ENCODE results near the gene SLK.

DNA sequence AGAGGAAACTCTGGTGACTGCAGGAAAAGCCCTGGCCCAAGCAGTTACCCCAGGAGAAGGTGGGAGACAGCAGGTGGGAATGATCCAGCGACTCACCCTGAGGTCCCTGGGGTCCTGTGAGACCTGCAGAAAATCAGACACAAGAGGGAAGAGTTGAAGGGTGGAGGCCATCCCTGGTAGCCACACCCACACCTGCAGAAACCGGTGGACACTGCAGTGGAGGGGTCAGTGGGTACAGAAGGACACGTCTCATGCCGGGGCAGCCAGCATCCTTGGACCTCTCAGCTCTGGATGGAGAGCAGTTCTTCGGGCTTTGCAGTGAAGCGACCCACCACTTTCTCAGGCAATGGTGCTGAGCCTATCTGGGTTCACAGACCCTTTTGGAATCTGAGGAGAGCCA is 79.7 kb downstream of the SLK start:
- no peak for TF ChIP-seq POLR2A (IDR thresholded peaks at IDR 0.05; ENCODE audit: low read depth, low read length)
- TF ChIP-seq TAF1 (IDR thresholded peaks at IDR 0.05; ENCODE audit: borderline replicate concordance, low read depth, low read length): no peak
